ENCODE data around the gene RUFY3.
"Not testable (repeated sequence)": the region's sequence is repeated elsewhere in the genome, so short reads cannot be mapped to it uniquely, and the experiment has no call there.

- not testable (repeated sequence) for TF ChIP-seq CTCF, POLR2A (IDR thresholded peaks at IDR 0.05)
These were observed 4.8 kb downstream of the RUFY3 start for GRCh38 chr4:70726515-70726914.

All from adrenal gland (tissue), 5 donors.